GM19240 (cell line): ENCODE measurements around the gene NFXL1.

Experiments used
- DNase-seq: peaks from one replicate; pipeline ENCODE4 v3.0.0; 2011; ENCODE audit warnings: low spot score; ENCODE audit not compliant: insufficient read length

Gene NFXL1

DNA sequence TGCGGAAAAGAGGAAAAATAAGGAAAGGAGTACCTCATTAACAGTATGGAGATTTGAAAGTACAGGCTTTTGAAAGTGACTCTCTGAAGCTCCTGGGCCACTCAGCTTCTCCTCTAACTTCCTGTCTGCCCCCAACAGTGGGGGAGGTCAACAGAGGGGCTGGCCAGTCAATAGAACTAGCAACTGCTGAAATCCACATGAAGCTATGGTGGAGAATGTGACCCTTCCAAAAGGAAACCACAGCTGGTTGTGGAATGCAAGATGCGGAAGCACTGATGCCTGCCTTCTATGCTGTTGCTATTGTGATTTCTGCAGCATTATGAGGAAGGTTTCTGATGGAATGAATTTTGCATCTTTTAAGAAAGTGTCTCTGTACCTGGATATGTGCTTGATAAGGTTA, 78.9 kb downstream of the NFXL1 start:
- DNase-seq: no peak

DNA sequence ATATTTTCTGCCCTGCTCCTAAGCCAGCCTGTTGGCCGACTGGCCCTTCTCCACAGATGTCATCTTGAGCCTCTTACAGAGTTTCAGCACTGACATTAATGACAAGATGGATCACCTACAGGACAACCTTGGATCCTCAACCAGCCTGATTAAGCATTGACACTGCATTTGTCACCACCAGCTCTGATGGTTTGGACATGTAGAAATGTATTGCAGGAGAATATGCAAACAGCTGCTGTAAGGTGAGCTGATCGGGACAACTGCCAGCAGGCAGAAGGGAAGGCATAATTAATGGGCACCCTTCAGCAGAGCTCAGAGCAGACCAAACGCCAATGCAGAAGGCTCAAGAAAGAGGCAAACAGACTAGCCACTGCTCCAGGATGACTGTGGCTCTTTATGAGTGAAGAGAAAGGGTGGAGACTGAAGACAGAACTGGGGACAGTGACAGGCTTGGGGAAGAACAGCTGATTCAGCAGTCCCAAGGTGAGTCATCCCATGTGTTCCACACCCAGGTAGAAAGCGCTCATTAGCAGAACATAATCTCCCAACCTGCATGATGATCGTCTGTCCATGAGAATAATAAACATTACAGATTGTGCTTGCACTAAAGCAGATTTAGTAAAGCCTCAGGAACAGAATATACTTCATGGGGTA, 83.2 kb downstream of the NFXL1 start:
- DNase-seq: no peak

- DNase-seq: no peak
These were observed 83.9 kb downstream of the NFXL1 start for GRCh38 chr4:47830265-47831025.

GRCh38 chr4:47829438-47829837, 84.9 kb downstream of the NFXL1 start:
- no peak for DNase-seq

GRCh38 chr4:47827343-47828047, 86.9 kb downstream of the NFXL1 start:
- DNase-seq: no peak

DNA sequence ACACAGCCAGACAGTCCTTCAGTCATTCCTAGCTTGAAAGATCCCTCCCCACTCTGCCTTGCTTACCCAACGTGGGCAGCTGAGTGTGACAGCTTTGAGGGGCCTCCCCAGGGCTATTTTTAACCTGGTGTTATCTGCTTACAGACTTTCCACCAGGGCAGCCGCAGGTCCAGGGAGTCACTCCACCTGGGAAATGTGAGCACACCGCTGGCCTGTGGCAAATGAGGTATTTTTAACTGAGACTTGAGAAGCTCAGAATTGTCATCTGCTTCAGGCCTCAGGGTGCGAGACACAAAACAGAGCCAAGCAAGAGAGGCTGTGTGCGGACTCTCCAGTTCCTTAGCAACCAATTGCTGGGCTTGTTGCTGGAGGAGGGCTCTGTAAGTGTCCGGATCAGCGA, 89.5 kb downstream of the NFXL1 start:
- DNase-seq: no peak

DNA sequence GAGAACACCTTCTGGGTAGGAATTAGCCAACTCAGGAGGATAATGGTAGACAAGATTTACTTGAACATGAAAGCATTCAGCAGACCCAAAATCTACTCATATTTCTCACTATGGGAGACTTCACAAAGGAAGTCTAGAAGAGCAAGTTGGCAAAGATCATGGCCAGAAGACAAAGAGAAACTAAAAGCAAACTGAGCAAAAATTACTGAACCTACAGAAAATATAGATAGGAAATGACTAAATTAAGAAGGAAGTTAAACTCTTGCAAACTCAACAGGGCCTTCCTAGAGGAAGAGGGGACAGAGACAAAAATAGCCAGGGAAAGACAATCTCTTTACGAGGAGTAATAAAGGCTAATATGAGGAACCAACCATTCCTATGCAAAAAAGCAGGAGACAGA, 95.2 kb downstream of the NFXL1 start:
- DNase-seq: no peak

DNA sequence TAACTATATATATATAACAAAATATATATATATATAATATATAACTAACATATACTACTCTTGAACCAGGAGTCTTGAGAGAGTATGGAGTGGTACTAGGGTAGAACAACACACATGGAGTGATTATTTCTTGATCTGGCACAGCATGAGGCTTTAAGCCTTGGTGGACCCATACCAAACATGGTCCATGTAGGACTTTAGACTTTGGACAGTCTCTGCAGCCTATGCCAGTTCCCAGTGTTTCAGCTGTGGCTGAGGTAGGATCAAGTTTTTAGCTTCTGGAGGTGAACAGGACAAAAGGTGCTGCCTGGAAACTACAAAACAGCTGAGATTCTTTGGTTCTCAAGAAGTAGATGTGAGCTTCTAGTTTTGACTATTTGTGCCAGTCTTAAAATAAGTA, 97.1 kb downstream of the NFXL1 start:
- DNase-seq: no peak

GRCh38 chr4:47816748-47817147, 97.6 kb downstream of the NFXL1 start:
- no peak for DNase-seq

- no peak for DNase-seq
These were observed 99.6 kb downstream of the NFXL1 start for GRCh38 chr4:47814618-47815295.

DNA sequence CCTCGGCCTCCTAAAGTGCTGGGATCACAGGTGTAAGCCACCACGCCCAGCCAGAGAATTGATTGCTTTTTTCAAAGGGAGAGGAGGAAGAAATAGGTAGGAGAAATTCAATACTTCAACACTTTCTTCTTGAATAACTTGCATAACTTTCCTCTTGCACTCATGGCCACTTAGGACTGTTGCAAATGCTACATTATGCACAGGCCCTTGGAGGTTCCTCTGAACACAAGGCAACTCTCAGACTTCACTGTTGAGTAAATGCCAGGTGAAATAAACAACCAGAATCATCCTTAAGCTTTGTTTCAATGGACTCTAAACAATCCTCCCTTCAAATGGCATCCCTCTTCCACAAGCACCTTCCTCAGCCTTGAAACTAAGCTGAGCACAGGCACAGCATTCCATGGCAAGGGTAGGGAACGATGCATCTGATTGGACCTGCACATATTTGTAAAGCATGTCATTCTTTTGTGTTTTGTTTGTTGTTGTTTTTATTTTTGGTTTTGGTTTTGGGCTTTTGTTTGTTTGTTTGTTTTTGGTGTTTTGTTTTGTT, 104.7 kb downstream of the NFXL1 start:
- no peak for DNase-seq

DNA sequence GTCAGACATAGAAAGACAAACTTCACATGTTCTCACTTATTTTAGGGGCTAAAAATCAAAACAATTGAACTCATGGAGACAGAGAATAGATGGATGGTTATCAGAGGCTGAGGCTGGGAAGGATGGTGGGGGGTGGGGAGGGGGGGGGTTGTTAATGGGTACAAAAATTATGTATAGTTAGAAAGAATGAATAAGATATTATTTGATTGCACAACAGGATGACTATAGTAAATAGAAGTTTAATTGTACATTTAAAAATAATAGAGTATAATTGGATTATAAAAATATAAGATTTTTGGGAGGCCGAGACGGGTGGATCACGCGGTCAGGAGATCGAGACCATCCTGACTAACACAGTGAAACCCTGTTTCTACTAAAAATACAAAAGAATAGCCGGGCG, 109.8 kb downstream of the NFXL1 start:
- DNase-seq: no peak

DNA sequence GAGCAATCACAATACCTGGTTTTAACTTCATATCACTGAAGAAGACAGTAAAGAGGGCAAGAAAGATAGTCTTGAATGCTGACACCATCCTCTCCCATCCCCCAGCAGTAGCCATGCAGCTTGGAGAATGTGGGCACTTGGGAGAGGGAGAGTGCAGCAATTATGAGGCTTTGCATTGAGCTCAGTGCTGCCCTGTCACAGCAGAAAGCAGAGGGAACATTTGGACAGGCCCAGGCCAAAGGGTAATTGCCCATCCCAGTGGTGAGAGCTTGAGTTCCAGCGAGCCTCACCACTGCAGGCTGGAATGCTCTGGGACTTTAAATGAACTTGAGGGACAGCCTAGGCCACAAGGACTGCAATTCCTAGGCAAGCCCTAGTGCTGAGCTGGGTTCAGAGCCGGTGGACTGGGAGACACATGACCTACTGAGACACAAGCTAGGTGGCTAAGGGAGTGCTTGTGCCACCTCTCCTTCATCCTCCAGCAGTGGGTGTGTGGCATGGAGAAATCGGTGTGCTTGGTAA, 112.8 kb downstream of the NFXL1 start:
- no peak for DNase-seq

- DNase-seq: no peak
These were observed 116.2 kb downstream of the NFXL1 start for GRCh38 chr4:47798165-47798564.
